ENCODE data around the gene SLC22A31. TPM values are rescaled to one million over a fixed set of nuclear protein-coding genes. Genes with fewer than 3 reads are reported as not detected.

The SLC22A31 gene
- total RNA-seq, 1 experiment from 2014 or later: 6.7 TPM

DNA sequence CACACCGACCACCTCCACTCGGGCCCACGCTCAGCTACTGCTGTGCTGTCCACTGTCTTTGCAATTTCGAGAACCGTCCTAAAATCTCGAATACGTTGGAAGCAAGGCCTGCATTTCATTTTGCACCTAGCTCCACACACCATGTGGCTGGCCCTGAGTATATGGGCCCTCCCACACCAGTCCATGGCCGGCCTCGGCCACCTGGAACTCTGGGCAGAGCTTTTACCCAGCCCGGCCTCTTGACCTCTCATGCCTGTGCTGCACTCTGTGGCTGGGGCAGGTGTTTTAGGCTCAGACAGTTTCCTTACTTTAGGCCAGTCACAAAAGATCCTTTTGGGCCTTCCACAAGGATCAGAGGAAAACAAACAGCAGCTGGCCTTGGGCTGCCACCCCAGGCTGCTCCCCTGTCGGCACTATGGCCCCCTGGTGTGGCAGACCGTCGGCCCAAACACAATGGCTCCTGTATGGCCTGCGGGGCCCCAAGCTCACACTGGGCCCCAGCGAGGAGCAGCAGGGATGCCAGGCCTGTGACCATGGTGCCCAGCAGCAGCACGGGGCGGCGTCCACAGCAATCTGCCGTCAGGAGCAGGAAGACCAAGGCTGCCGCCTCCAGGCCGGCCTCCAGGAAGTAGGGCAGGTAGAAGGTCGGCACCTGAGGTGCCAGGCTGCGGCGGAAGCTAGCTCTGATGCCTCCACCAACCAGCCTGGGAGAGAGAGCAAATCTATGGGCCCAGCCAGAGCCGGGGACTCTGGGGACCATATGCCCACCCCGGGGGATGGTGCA lies 2.5 kb downstream of the SLC22A31 start:
- CTCF ChIA-PET: no interaction called here
- Histone ChIP-seq H3K4me3 (ENCODE audit: low read depth, low read length) (no peak overlapping the region), H3K9me3 (no peaks in the 10 kb centered on the region), H3K27me3 (replicated peaks; ENCODE audit: control insufficient read depth, insufficient read depth, low read length) (no peaks in the 10 kb centered on the region; the same call in 1 of the 2 replicates), H3K4me1 (peaks cover 17% of the 10 kb centered on the region), H3K36me3 (ENCODE audit: control insufficient read depth, insufficient read depth, low read length) (no peaks in the 10 kb centered on the region)
- TF ChIP-seq CTCF (IDR thresholded peaks at IDR 0.05; ENCODE audit: insufficient read depth in 1 of 2, low read depth in 1 of 2, low read length in 1 of 2, severe bottlenecking in 1 of 2, unreplicated experiment in 1 of 2): no peak
- no TSS peak for BruUV-seq (replicated peaks)
- intact Hi-C loops (cut with micrococcal nuclease; ENCODE audit: unreplicated experiment): no loop called here
- Mint-ChIP-seq H3K27me3 (ENCODE audit: insufficient read depth, unreplicated experiment) (peaks cover 2% of the 10 kb centered on the region), H3K9me3 (ENCODE audit: unreplicated experiment) (no peaks in the 10 kb centered on the region), H3K36me3 (ENCODE audit: insufficient read depth, unreplicated experiment) (peaks cover 2% of the 10 kb centered on the region), H3K27ac (ENCODE audit: unreplicated experiment) (no peak overlapping the region), H3K4me3 (ENCODE audit: unreplicated experiment) (no peak overlapping the region), H3K4me1 (ENCODE audit: low read depth, unreplicated experiment) (peaks cover 2% of the 10 kb centered on the region)
- no peak for DNase-seq
- POLR2A ChIA-PET: no interaction called here

- DNase-seq: no peak
- H3K36me3 ChIP-seq (ENCODE audit: control insufficient read depth, insufficient read depth, low read length): no peaks in the 10 kb centered on the region
- H3K9me3 Mint-ChIP-seq (ENCODE audit: unreplicated experiment): no peaks in the 10 kb centered on the region
- H3K36me3 Mint-ChIP-seq (ENCODE audit: insufficient read depth, unreplicated experiment): no peaks in the 10 kb centered on the region
- peaks cover 17% of the 10 kb centered on the region for H3K4me1 ChIP-seq
- POLR2A ChIA-PET: no interaction called here
- H3K27ac Mint-ChIP-seq (ENCODE audit: unreplicated experiment): no peak overlapping the region
- H3K9me3 ChIP-seq: no peaks in the 10 kb centered on the region
- BruUV-seq (replicated peaks): no TSS peak
- H3K27me3 ChIP-seq (replicated peaks; ENCODE audit: control insufficient read depth, insufficient read depth, low read length): no peaks in the 10 kb centered on the region; the same call in 1 of the 2 replicates
- no peak overlapping the region for H3K4me3 ChIP-seq (ENCODE audit: low read depth, low read length)
- H3K4me1 Mint-ChIP-seq (ENCODE audit: low read depth, unreplicated experiment): no peaks in the 10 kb centered on the region
- CTCF ChIA-PET: no interaction called here
- intact Hi-C loops (cut with micrococcal nuclease; ENCODE audit: unreplicated experiment): no loop called here
- no peaks in the 10 kb centered on the region for H3K27me3 Mint-ChIP-seq (ENCODE audit: insufficient read depth, unreplicated experiment)
- no peak for TF ChIP-seq CTCF (IDR thresholded peaks at IDR 0.05; ENCODE audit: insufficient read depth in 1 of 2, low read depth in 1 of 2, low read length in 1 of 2, severe bottlenecking in 1 of 2, unreplicated experiment in 1 of 2)
- no peak overlapping the region for H3K4me3 Mint-ChIP-seq (ENCODE audit: unreplicated experiment)
Measured at GRCh38 chr16:89197033-89197632, 3.2 kb downstream of the SLC22A31 start.

- Mint-ChIP-seq H3K27me3 (ENCODE audit: insufficient read depth, unreplicated experiment) (no peaks in the 10 kb centered on the region), H3K4me1 (ENCODE audit: low read depth, unreplicated experiment) (no peaks in the 10 kb centered on the region), H3K36me3 (ENCODE audit: insufficient read depth, unreplicated experiment) (no peaks in the 10 kb centered on the region), H3K27ac (ENCODE audit: unreplicated experiment) (no peak overlapping the region), H3K4me3 (ENCODE audit: unreplicated experiment) (no peak overlapping the region), H3K9me3 (ENCODE audit: unreplicated experiment) (no peaks in the 10 kb centered on the region)
- H3K4me1 ChIP-seq: peaks cover 14% of the 10 kb centered on the region
- H3K27me3 ChIP-seq (replicated peaks; ENCODE audit: control insufficient read depth, insufficient read depth, low read length): no peaks in the 10 kb centered on the region; the same call in 1 of the 2 replicates
- no peak for TF ChIP-seq CTCF (IDR thresholded peaks at IDR 0.05; ENCODE audit: insufficient read depth in 1 of 2, low read depth in 1 of 2, low read length in 1 of 2, severe bottlenecking in 1 of 2, unreplicated experiment in 1 of 2)
- no TSS peak for BruUV-seq (replicated peaks)
- H3K4me3 ChIP-seq (ENCODE audit: low read depth, low read length): no peak overlapping the region
- no peaks in the 10 kb centered on the region for H3K9me3 ChIP-seq
- no peaks in the 10 kb centered on the region for H3K36me3 ChIP-seq (ENCODE audit: control insufficient read depth, insufficient read depth, low read length)
- intact Hi-C loops (cut with micrococcal nuclease; ENCODE audit: unreplicated experiment): no loop called here
- peak in 1 of 2 experiments; percentile 56 for DNase-seq
- CTCF ChIA-PET: no interaction called here
- POLR2A ChIA-PET: no interaction called here
Measured at GRCh38 chr16:89195521-89196171, 4.7 kb downstream of the SLC22A31 start.
